SK-N-SH (cell line): ENCODE measurements around the gene APBB1IP. TPM values are rescaled to one million over a fixed set of nuclear protein-coding genes. Genes with fewer than 3 reads are reported as not detected.
"Not testable (repeated sequence)": the region's sequence is repeated elsewhere in the genome, so short reads cannot be mapped to it uniquely, and the experiment has no call there.

ENCODE experiments used
- CTCF ChIA-PET: fragments of 300-600, 350-600 bp; formaldehyde crosslinking; extraction: SDS; loops from one replicate; lab custom pipeline; 2021; lab: Yijun Ruan, JAX
- POLR2A ChIA-PET: fragments of 350-600 bp; sonication (Branson Sonifier 250); formaldehyde crosslinking; extraction: SDS; loops from one replicate; lab custom pipeline; 2020; ENCODE audit warnings: antibody characterized with exemption, inconsistent platforms; lab: Yijun Ruan, JAX
- DNase-seq: peaks from one replicate; pipeline ENCODE4 v3.0.0; 2012
- H2AFZ ChIP-seq: fragments of 200-600 bp; sonication (generic); 2 replicates; pipeline ENCODE4 v1.8.1; 2016; ENCODE audit warnings: antibody characterized with exemption, mild to moderate bottlenecking, low read depth
- H3F3A ChIP-seq: fragments of 200-600 bp; sonication (generic); replicated peaks from 2 replicates; pipeline ENCODE3; 2016; ENCODE audit warnings: antibody characterized with exemption, mild to moderate bottlenecking; ENCODE audit not compliant: insufficient read depth
- H3K27ac ChIP-seq, 2 experiments: fragments of 200-500 bp in 1 of 2; fragments of 200-600 bp in 1 of 2; sonication (Bioruptor generic) in 1 of 2; sonication (generic), shearing (Covaris generic) in 1 of 2; 2 replicates each; pipeline versions ENCODE4 v1.5.1 to v1.6.1; 2014 to 2016; ENCODE audit warnings: low read depth in 2 of 2, inconsistent platforms in 1 of 2, low read length in 1 of 2, mild to moderate bottlenecking in 1 of 2, mixed read lengths in 1 of 2
- H3K27me3 ChIP-seq: fragments of 200-600 bp; sonication (generic), shearing (Covaris generic); 2 replicates; pipeline ENCODE4 v1.6.1; 2016; ENCODE audit warnings: mixed run types; ENCODE audit not compliant: insufficient read depth
- H3K36me3 ChIP-seq, 2 experiments: fragments of 200-500 bp in 1 of 2; fragments of 200-600 bp in 1 of 2; sonication (Bioruptor generic) in 1 of 2; sonication (generic) in 1 of 2; replicated peaks in 1 of 2; 2 replicates each; pipeline versions ENCODE3 to v1.5.1; 2014 to 2016; ENCODE audit warnings: low read length in 1 of 2, mild to moderate bottlenecking in 1 of 2; ENCODE audit not compliant: insufficient read depth in 2 of 2, control insufficient read depth in 1 of 2
- H3K4me1 ChIP-seq, 2 experiments: fragments of 200-500 bp in 1 of 2; fragments of 200-600 bp in 1 of 2; sonication (Bioruptor generic) in 1 of 2; sonication (generic), shearing (Covaris generic) in 1 of 2; 2 replicates each; pipeline versions ENCODE4 v1.5.1 to v1.6.1; 2014 to 2016; ENCODE audit warnings: low read depth in 1 of 2, low read length in 1 of 2, mixed run types in 1 of 2; ENCODE audit not compliant: insufficient read depth in 2 of 2, control insufficient read depth in 1 of 2
- H3K4me2 ChIP-seq: fragments of 200-600 bp; sonication (generic), shearing (Covaris generic); 2 replicates; pipeline ENCODE4 v1.6.1; 2017; ENCODE audit warnings: mixed run types
- H3K4me3 ChIP-seq, 2 experiments: fragments of 200-500 bp in 1 of 2; fragments of 200-600 bp in 1 of 2; sonication (Bioruptor generic) in 1 of 2; sonication (generic), shearing (Covaris generic) in 1 of 2; 2 replicates each; pipeline versions ENCODE4 v1.5.1 to v1.8.1; 2014 to 2016; ENCODE audit warnings: low read depth in 2 of 2, inconsistent platforms in 1 of 2, low read length in 1 of 2, mild to moderate bottlenecking in 1 of 2, mixed read lengths in 1 of 2, moderate library complexity in 1 of 2
- H3K79me2 ChIP-seq: fragments of 200-600 bp; sonication (generic); 2 replicates; pipeline ENCODE4 v1.8.1; 2017; ENCODE audit warnings: mild to moderate bottlenecking; ENCODE audit not compliant: insufficient read depth
- H3K9ac ChIP-seq: fragments of 200-600 bp; sonication (generic); 2 replicates; pipeline ENCODE4 v1.6.1; 2017; ENCODE audit warnings: mixed run types
- H3K9me2 ChIP-seq: fragments of 200-600 bp; sonication (generic); 2 replicates; pipeline ENCODE4 v1.6.1; 2017; ENCODE audit warnings: mixed run types
- H3K9me3 ChIP-seq: fragments of 200-600 bp; sonication (generic); 2 replicates; pipeline ENCODE4 v1.6.1; 2017; ENCODE audit warnings: mixed run types, mild to moderate bottlenecking, moderate library complexity
- H4K20me1 ChIP-seq: fragments of 200-600 bp; sonication (generic); 2 replicates; pipeline ENCODE4 v1.6.1; 2017; ENCODE audit warnings: mild to moderate bottlenecking, mixed run types; ENCODE audit not compliant: insufficient read depth
- EZH2phosphoT487 ChIP-seq: fragments of 200-600 bp; sonication (generic); IDR thresholded peaks from 2 replicates; pipeline ENCODE4 v1.6.1; 2017; ENCODE audit warnings: low read depth, mixed run types, mild to moderate bottlenecking, antibody characterized with exemption, moderate library complexity, borderline replicate concordance
- FOSL2 ChIP-seq: IDR thresholded peaks from 2 replicates; pipeline ENCODE4 v1.4.0; 2012; ENCODE audit warnings: low read depth, mild to moderate bottlenecking, moderate library complexity, borderline replicate concordance
- FOXJ3 ChIP-seq: sonication (generic); formaldehyde crosslinking; IDR thresholded peaks from 2 replicates; pipeline ENCODE4 v1.5.1; 2020; ENCODE audit warnings: mild to moderate bottlenecking, missing genetic modification reagents
- GATA2 ChIP-seq: sonication (generic); formaldehyde crosslinking; IDR thresholded peaks from 2 replicates; pipeline ENCODE4 v1.5.0; 2020; ENCODE audit warnings: mild to moderate bottlenecking, missing genetic modification reagents
- NRF1 ChIP-seq: IDR thresholded peaks from 2 replicates; pipeline ENCODE4 v1.6.1; 2012; ENCODE audit warnings: low read depth, mild to moderate bottlenecking, low read length
- RXRA ChIP-seq: IDR thresholded peaks from 2 replicates; pipeline ENCODE4 v1.4.0; 2012; ENCODE audit warnings: low read depth, mild to moderate bottlenecking, borderline replicate concordance
- TAF1 ChIP-seq: IDR thresholded peaks from 2 replicates; pipeline ENCODE4 v1.6.1; 2012; ENCODE audit warnings: low read depth, mild to moderate bottlenecking, low read length, moderate library complexity, borderline replicate concordance
- TEAD4 ChIP-seq: IDR thresholded peaks from 2 replicates; pipeline ENCODE4 v1.4.0; 2012; ENCODE audit warnings: mild to moderate bottlenecking, borderline replicate concordance; ENCODE audit not compliant: insufficient read depth
- YY1 ChIP-seq: IDR thresholded peaks from 2 replicates; pipeline ENCODE4 v1.4.0; 2012; ENCODE audit warnings: low read depth, mild to moderate bottlenecking
- WGBS: methylation state at CpG from one replicate; pipeline ENCODE4 v1.1.6; 2017; ENCODE audit warnings: low lambda C conversion rate; 5-methylcytosine and 5-hydroxymethylcytosine counted together
- polyA plus RNA-seq, 3 experiments: library from polyadenylated mRNA; depleted of rRNA; stranded (reverse); fragments of >200 nt; gene quantifications; 2 replicates each; pipeline ENCODE4 v1.2.3, GENCODE V29; 2012
- TF ChIP-seq, protein P1 (sequence below): IDR thresholded peaks from 2 replicates; pipeline ENCODE4 v1.4.0; 2012; ENCODE audit warnings: low read depth, borderline replicate concordance

APBB1IP gene
- polyA plus RNA-seq, 1 of the 3 experiments (the other 2 are of a cell fraction): not detected

DNA sequence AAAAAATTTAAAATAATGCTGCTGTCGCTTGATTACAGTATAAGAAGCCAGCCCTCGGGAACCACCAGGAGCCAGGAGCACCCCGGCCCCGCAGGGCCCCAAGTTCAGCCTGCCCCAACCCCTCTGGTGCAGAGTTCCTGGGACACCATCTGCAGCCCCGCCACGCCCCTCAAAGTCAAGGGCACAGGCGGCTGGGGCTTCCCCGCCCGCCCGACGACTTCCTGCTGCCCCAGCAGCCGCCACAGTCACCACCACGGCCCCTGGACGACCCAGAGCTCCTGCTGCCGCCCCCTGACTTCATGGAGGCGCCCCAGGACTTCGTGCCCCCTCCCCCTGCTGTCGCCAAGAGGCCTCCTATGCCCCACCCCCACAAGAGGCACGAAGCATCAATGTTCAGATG lies 155.8 kb downstream of the APBB1IP start:
- TF ChIP-seq GATA2 (CRISPR knock-in tag) (no peak), YY1 (no peak), FOXJ3 (CRISPR knock-in tag) (no peak), TEAD4 (no peak), NRF1 (no peak), RXRA (no peak), FOSL2 (no peak), EZH2phosphoT487 (no peak), TAF1 (no peak)
- TF ChIP-seq, protein P1, sequence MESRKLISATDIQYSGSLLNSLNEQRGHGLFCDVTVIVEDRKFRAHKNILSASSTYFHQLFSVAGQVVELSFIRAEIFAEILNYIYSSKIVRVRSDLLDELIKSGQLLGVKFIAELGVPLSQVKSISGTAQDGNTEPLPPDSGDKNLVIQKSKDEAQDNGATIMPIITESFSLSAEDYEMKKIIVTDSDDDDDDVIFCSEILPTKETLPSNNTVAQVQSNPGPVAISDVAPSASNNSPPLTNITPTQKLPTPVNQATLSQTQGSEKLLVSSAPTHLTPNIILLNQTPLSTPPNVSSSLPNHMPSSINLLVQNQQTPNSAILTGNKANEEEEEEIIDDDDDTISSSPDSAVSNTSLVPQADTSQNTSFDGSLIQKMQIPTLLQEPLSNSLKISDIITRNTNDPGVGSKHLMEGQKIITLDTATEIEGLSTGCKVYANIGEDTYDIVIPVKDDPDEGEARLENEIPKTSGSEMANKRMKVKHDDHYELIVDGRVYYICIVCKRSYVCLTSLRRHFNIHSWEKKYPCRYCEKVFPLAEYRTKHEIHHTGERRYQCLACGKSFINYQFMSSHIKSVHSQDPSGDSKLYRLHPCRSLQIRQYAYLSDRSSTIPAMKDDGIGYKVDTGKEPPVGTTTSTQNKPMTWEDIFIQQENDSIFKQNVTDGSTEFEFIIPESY: no peak
- Histone ChIP-seq H3K4me1 (no peaks in the 10 kb centered on the region), H3K4me2 (no peak overlapping the region), H3K36me3 (no peaks in the 10 kb centered on the region), H4K20me1 (no peaks in the 10 kb centered on the region), H2AFZ (no peak overlapping the region), H3K4me3 (no peak overlapping the region), H3K27me3 (no peaks in the 10 kb centered on the region; the same call in 1 of the 2 replicates), H3K9me2 (no peaks in the 10 kb centered on the region), H3K9me3 (no peaks in the 10 kb centered on the region), H3F3A (no peaks in the 10 kb centered on the region), H3K27ac (no peak overlapping the region), H3K79me2 (no peaks in the 10 kb centered on the region), H3K9ac (no peak overlapping the region)
- ChIA-PET CTCF (interaction anchor here (1.4 kb wide), 1 partner anchor 13 kb away, joined by 5 read pairs; no protein-coding TSS in a partner anchor), POLR2A (no interaction called here)
- DNase-seq: peak; percentile 21
- WGBS: 10% methylated on average over 12 of the region's 19 CpGs

DNA sequence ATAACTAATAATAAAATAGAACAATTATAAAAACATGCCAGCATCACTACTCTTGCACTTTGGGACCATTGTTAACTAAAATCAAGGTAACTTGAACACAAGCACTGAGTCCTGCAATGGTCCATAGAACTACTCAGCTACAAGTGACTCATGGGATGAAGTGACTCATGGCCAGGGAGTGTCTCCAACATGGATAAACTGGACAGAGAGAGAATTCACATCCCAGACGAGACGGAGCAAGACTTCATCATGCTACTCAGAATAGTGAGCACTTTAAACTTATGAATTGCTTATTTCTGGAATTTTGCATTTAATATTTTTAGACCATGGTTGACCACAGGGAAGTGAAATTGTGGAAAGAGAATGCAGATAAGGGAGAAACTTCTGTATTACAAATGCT lies 165.1 kb downstream of the APBB1IP start:
- H3K4me2 ChIP-seq, H3F3A ChIP-seq, H3K9ac ChIP-seq, H2AFZ ChIP-seq, H3K79me2 ChIP-seq, H3K27me3 ChIP-seq, CTCF ChIA-PET, H3K4me3 ChIP-seq, H3K9me2 ChIP-seq, DNase-seq, H4K20me1 ChIP-seq, H3K27ac ChIP-seq, POLR2A ChIA-PET, H3K36me3 ChIP-seq, H3K4me1 ChIP-seq, H3K9me3 ChIP-seq: not testable (repeated sequence)
- WGBS: 2% methylated on average over 2 of the region's 2 CpGs

DNA sequence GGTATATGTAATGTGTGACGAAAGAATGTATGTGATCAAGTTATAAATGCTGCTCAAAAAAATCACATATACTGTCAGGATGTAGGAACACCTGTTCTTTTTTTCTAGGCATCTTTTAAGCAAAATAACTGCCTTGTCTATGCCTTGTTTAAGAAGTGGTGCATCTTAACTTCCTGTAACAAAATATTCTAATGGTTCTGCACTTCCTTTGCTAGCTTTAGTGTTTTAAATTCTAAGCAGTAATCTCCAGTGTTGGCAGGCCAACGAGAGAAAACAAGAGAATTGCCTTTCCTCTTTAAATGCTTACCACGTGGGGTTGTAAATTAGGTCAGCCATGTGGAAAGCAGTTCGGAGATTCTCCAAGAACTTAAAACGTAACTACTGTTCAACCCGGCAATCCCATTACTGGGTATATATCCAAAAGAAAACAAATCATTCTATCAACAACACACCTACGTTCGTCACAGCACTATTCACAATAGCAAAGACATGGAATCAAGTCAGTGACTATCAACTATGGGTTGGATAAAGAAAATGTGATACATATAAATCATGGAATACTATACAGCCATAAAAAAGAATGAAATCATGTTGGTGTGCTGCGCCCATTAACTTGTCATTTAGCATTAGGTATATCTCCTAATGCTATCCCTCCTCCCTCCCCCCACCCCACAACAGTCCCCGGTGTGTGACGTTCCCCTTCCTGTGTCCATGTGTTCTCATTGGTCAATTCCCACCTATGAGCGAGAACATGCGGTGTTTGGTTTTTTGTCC lies 166.4 kb downstream of the APBB1IP start:
- H3K4me2 ChIP-seq, DNase-seq, H3K9me3 ChIP-seq, CTCF ChIA-PET, H3K27ac ChIP-seq, H3K9me2 ChIP-seq, H3K79me2 ChIP-seq, H3F3A ChIP-seq, POLR2A ChIA-PET, H4K20me1 ChIP-seq, H2AFZ ChIP-seq, H3K4me1 ChIP-seq, H3K27me3 ChIP-seq, H3K36me3 ChIP-seq, H3K4me3 ChIP-seq, H3K9ac ChIP-seq: not testable (repeated sequence)
- WGBS: 39% methylated on average over 13 of the region's 13 CpGs
